Endothelial cell of umbilical vein (primary cell): ENCODE results near the gene HYLS1. TPM values are rescaled to one million over a fixed set of nuclear protein-coding genes. Genes with fewer than 3 reads are reported as not detected.

Source experiments
- BruUV-seq: library from RNA; stranded (reverse); fragments of 400-500 nt; replicated peaks from 2 replicates; lab custom pipeline; 2021; lab: Mats Ljungman, UMichigan
- CTCF ChIA-PET: fragments of 300-600, 350-600 bp; sonication (Branson Sonifier 250); formaldehyde crosslinking; loops from one replicate; lab custom pipeline; 2021; ENCODE audit warnings: antibody characterized with exemption, inconsistent platforms; lab: Charles Lee
- POLR2A ChIA-PET: fragments of 300-600, 350-600 bp; sonication (Branson Sonifier 250); formaldehyde crosslinking; loops from one replicate; lab custom pipeline; 2021; ENCODE audit warnings: antibody characterized with exemption, inconsistent platforms; lab: Charles Lee
- DNase-seq: peaks from one replicate; pipeline ENCODE4 v3.0.0-alpha.2; 2011; ENCODE audit warnings: low read depth, low spot score
- FAIRE-seq: peaks from 2 replicates; lab custom pipeline; 2011; peaks lifted over from hg19 to GRCh38; lab: Jason Lieb, UNC
- H2AFZ ChIP-seq: 2 replicates; pipeline ENCODE4 v1.6.0; 2012; ENCODE audit warnings: low read depth, low read length, control low read depth, inconsistent platforms
- H3K27ac ChIP-seq: 2 replicates; pipeline ENCODE4 v1.5.1; 2011; ENCODE audit warnings: low read depth, mild to moderate bottlenecking, control low read depth, low read length, moderate library complexity; ENCODE audit not compliant: insufficient read depth
- H3K27me3 ChIP-seq, 2 experiments: 2 replicates each; pipeline versions ENCODE4 v1.6.0 to v1.6.1; 2011; ENCODE audit warnings: low read length in 2 of 2, mixed read lengths in 1 of 2; ENCODE audit not compliant: control insufficient read depth in 2 of 2, insufficient read depth in 2 of 2
- H3K36me3 ChIP-seq, 2 experiments: 2 replicates in 1 of 2; 3 replicates in 1 of 2; pipeline ENCODE4 v1.5.1; 2011; ENCODE audit warnings: low read length in 2 of 2, mild to moderate bottlenecking in 1 of 2, moderate library complexity in 1 of 2; ENCODE audit not compliant: control insufficient read depth in 2 of 2, insufficient read depth in 2 of 2; ENCODE audit errors: extremely low read depth in 1 of 2
- H3K4me1 ChIP-seq: 3 replicates; pipeline ENCODE4 v1.5.1; 2011; ENCODE audit warnings: mild to moderate bottlenecking, low read length; ENCODE audit not compliant: control insufficient read depth, insufficient read depth; ENCODE audit errors: extremely low read depth
- H3K4me2 ChIP-seq: 2 replicates; pipeline ENCODE4 v1.6.1; 2011; ENCODE audit warnings: low read length, control low read depth, mixed read lengths; ENCODE audit not compliant: insufficient read depth
- H3K4me3 ChIP-seq, 3 experiments: fragments of 200-600 bp in 1 of 3; sonication (generic), shearing (Covaris generic) in 1 of 3; replicated peaks in 1 of 3; 2 replicates each; pipeline ENCODE4 v1.5.1; 2011 to 2016; ENCODE audit warnings: control low read depth in 3 of 3, low read length in 3 of 3, mild to moderate bottlenecking in 2 of 3, inconsistent platforms in 1 of 3, low read depth in 1 of 3, moderate library complexity in 1 of 3; ENCODE audit not compliant: insufficient read depth in 1 of 3
- H3K79me2 ChIP-seq: 2 replicates; pipeline ENCODE4 v1.6.0; 2012; ENCODE audit warnings: low read length, inconsistent platforms; ENCODE audit not compliant: control insufficient read depth, insufficient read depth
- H3K9ac ChIP-seq: replicated peaks from 2 replicates; pipeline ENCODE3; 2011; ENCODE audit warnings: low read length, control low read depth; ENCODE audit not compliant: insufficient read depth; ENCODE audit errors: extremely low read depth
- H3K9me1 ChIP-seq: replicated peaks from 3 replicates; pipeline ENCODE4 v1.6.0; 2011; ENCODE audit warnings: mild to moderate bottlenecking, low read length; ENCODE audit not compliant: control insufficient read depth, insufficient read depth; ENCODE audit errors: extremely low read depth
- H3K9me3 ChIP-seq: replicated peaks from 2 replicates; pipeline ENCODE4 v1.5.1; 2012; ENCODE audit warnings: low read length, inconsistent platforms; ENCODE audit not compliant: control insufficient read depth, insufficient read depth
- H4K20me1 ChIP-seq: replicated peaks from 2 replicates; pipeline ENCODE3; 2011; ENCODE audit warnings: mild to moderate bottlenecking, low read length; ENCODE audit not compliant: control insufficient read depth, insufficient read depth; ENCODE audit errors: extremely low read depth
- EZH2 ChIP-seq: IDR thresholded peaks from 2 replicates; pipeline ENCODE4 v1.6.1; 2012; ENCODE audit warnings: borderline replicate concordance, low read depth, mild to moderate bottlenecking, moderate library complexity, low read length, inconsistent platforms; ENCODE audit not compliant: severe bottlenecking
- FOS ChIP-seq: IDR thresholded peaks from 2 replicates; pipeline ENCODE4 v1.6.1; 2011; ENCODE audit warnings: mild to moderate bottlenecking, low read length, moderate library complexity, borderline replicate concordance; ENCODE audit not compliant: insufficient read depth
- GATA2 ChIP-seq: IDR thresholded peaks from 2 replicates; pipeline ENCODE4 v1.7.0; 2011; ENCODE audit warnings: low read depth, mild to moderate bottlenecking, moderate library complexity, mixed read lengths, low read length; ENCODE audit not compliant: insufficient read length, insufficient read depth
- JUN ChIP-seq: IDR thresholded peaks from 2 replicates; pipeline ENCODE4 v1.6.1; 2011; ENCODE audit warnings: borderline replicate concordance, low read depth; ENCODE audit not compliant: insufficient read length, insufficient read depth
- MAX ChIP-seq: IDR thresholded peaks from 2 replicates; pipeline ENCODE4 v1.6.1; 2011; ENCODE audit not compliant: insufficient read depth, insufficient read length
- MYC ChIP-seq: IDR thresholded peaks from one replicate; pipeline ENCODE4 v1.6.1; 2011; ENCODE audit warnings: mild to moderate bottlenecking, low read depth, low read length
- POLR2A ChIP-seq: IDR thresholded peaks from 2 replicates; pipeline ENCODE4 v1.6.1; 2012; ENCODE audit warnings: low read depth, mild to moderate bottlenecking, control low read depth, low read length
- POLR2AphosphoS5 ChIP-seq: IDR thresholded peaks from 2 replicates; pipeline ENCODE4 v1.6.1; 2012; ENCODE audit warnings: low read depth, mild to moderate bottlenecking, control low read depth, low read length, moderate library complexity; ENCODE audit not compliant: insufficient read depth
- dilution Hi-C: fragments of 300-500 bp; cut with MboI; formaldehyde crosslinking; loops from one replicate; pipeline ENCODE4 v1.15.0; 2019; ENCODE audit warnings: low sequenced_read_pairs; ENCODE audit not compliant: extremely low pct_ligation_motif_present
- intact Hi-C: fragments of 100-400 bp; cut with micrococcal nuclease; formaldehyde crosslinking; loops from one replicate; pipeline ENCODE4 v1.10.0; 2022
- polyA plus RNA-seq, 4 experiments: library from polyadenylated mRNA; depleted of rRNA in 3 of 4; stranded (reverse) in 3 of 4; unstranded in 1 of 4; fragments of >200 nt; gene quantifications; 2 replicates each; pipeline versions ENCODE4 v1.2.1 to v1.2.3, GENCODE V29; 2011 to 2012; ENCODE audit warnings: missing spikeins in 1 of 4
- total RNA-seq: library from RNA; stranded (reverse); gene quantifications from 2 replicates; pipeline ENCODE4 v1.2.3, GENCODE V29; 2021
- TF ChIP-seq, protein P1 (sequence below), 2 donors: IDR thresholded peaks; 1 replicate in 1 of 2; 2 replicates in 1 of 2; pipeline ENCODE4 v1.5.1; 2011; ENCODE audit warnings: low read length in 2 of 2, mild to moderate bottlenecking in 2 of 2, moderate library complexity in 2 of 2, control low read depth in 1 of 2, inconsistent platforms in 1 of 2, low read depth in 1 of 2; ENCODE audit not compliant: insufficient read depth in 1 of 2; ENCODE audit errors: extremely low read depth in 1 of 2

Gene HYLS1
- total and polyA plus RNA-seq, 2 donors (not counting 3 experiments of a cell fraction or from before 2014, with no cell fraction given) = 4.7 to 12.6 TPM

GRCh38 chr11:125901872-125902271, 14.4 kb downstream of the HYLS1 start:
- Histone ChIP-seq H3K4me2 (no peak overlapping the region), H3K4me1 (peaks cover 8% of the 10 kb centered on the region), H4K20me1 (no peaks in the 10 kb centered on the region), H3K9ac (no peak overlapping the region), H3K9me1 (no peaks in the 10 kb centered on the region), H3K4me3 (no peak overlapping the region), H3K36me3 (peaks cover 8 to 9% of the 10 kb centered on the region in 2 experiments), H2AFZ (no peak overlapping the region), H3K27ac (no peak overlapping the region), H3K27me3 (peaks cover 15 to 24% of the 10 kb centered on the region in 2 experiments), H3K79me2 (peaks cover 36% of the 10 kb centered on the region), H3K9me3 (no peaks in the 10 kb centered on the region)
- DNase-seq (no peak), FAIRE-seq (no peak)
- ChIA-PET CTCF (interaction anchor here (2.0 kb wide), 1 partner anchor 292 kb away, joined by 9 read pairs; no protein-coding TSS in a partner anchor), POLR2A (no interaction called here)
- no TSS peak for BruUV-seq
- intact Hi-C loops = no loop called here
- no peak for TF ChIP-seq FOS
- TF ChIP-seq POLR2AphosphoS5 = no peak
- TF ChIP-seq POLR2A = no peak
- TF ChIP-seq EZH2 = no peak
- no peak for TF ChIP-seq JUN
- TF ChIP-seq, protein P1, sequence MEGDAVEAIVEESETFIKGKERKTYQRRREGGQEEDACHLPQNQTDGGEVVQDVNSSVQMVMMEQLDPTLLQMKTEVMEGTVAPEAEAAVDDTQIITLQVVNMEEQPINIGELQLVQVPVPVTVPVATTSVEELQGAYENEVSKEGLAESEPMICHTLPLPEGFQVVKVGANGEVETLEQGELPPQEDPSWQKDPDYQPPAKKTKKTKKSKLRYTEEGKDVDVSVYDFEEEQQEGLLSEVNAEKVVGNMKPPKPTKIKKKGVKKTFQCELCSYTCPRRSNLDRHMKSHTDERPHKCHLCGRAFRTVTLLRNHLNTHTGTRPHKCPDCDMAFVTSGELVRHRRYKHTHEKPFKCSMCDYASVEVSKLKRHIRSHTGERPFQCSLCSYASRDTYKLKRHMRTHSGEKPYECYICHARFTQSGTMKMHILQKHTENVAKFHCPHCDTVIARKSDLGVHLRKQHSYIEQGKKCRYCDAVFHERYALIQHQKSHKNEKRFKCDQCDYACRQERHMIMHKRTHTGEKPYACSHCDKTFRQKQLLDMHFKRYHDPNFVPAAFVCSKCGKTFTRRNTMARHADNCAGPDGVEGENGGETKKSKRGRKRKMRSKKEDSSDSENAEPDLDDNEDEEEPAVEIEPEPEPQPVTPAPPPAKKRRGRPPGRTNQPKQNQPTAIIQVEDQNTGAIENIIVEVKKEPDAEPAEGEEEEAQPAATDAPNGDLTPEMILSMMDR (IDR thresholded peaks at IDR 0.05; ENCODE audit: extremely low read depth in 1 of 2, insufficient read depth in 1 of 2, low read depth in 1 of 2, low read length in 2 of 2) = no peak
- TF ChIP-seq MAX = no peak
- TF ChIP-seq MYC = no peak
- TF ChIP-seq GATA2 = no peak
- dilution Hi-C loops = no loop called here
